Hepatocyte (in vitro differentiated cells): ENCODE data around the gene KRTAP21-3.

Experiments used
- CTCF ChIP-seq: fragments of 200-600 bp; sonication (generic); IDR thresholded peaks from 2 replicates; pipeline ENCODE4 v1.5.1; 2016; ENCODE audit warnings: antibody characterized with exemption, mild to moderate bottlenecking; ENCODE audit not compliant: poor library complexity
- EZH2phosphoT487 ChIP-seq: fragments of 200-600 bp; sonication (generic); IDR thresholded peaks from one replicate; pipeline ENCODE4 v1.6.1; 2018; ENCODE audit warnings: antibody characterized with exemption, mild to moderate bottlenecking, low read depth, moderate library complexity; ENCODE audit not compliant: unreplicated experiment, severe bottlenecking

DNA sequence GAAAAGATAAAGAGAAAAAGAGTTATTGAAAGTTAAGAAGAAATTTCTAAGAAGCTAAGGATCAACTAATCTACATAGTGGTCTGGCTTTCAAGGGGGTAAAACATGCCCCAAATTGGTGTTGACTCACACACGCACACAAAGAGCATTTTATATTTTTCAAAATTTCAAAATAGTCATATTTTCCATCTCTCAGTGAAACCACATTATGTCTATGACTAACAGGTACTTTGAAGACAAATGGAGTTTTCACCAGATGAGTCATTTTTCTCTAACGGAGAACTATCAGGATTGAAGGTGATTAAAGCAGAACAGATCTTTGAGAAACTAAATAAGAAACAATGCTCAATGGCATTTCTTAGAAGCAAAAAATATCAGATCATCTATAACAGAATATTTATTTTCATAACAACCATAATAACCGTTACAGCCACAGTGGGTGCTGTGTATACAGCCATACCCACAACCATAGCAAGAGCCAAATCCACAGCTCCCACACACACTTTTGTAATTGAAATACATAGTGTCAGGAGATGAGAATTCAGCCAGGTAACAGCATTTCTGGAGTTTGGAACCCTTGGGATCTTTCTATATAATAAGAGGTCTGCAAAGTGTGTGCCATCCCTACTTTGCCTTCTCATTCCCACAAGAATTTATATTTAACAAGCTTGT, at the start of gene KRTAP21-3:
- TF ChIP-seq CTCF (no peak), EZH2phosphoT487 (no peak)
